ENCODE data around the gene IL10RB.

IL10RB gene

DNA sequence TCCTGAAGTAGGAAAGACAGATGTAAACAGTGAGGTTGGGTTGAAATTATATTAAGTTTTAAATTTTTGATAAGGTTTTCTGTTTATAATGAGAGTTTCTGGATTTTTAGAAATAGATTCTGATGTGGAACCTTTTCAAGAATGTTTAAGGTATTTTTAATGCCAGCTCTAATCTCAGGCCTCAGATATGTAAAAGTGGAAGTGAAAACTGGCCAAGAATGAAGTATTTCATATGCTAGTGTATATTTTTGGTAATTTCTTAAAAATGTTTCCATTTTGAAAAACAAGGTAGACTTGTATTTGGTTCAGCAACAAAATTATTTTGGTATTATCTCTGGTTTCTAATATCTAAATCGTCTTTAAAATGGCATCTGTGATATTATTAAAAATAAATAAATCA, 73.0 kb downstream of the IL10RB start:
- no peak overlapping the region for H3K27ac ChIP-seq
- no peak for TF ChIP-seq ZFX (IDR thresholded peaks at IDR 0.05)
- TF ChIP-seq, protein P1, sequence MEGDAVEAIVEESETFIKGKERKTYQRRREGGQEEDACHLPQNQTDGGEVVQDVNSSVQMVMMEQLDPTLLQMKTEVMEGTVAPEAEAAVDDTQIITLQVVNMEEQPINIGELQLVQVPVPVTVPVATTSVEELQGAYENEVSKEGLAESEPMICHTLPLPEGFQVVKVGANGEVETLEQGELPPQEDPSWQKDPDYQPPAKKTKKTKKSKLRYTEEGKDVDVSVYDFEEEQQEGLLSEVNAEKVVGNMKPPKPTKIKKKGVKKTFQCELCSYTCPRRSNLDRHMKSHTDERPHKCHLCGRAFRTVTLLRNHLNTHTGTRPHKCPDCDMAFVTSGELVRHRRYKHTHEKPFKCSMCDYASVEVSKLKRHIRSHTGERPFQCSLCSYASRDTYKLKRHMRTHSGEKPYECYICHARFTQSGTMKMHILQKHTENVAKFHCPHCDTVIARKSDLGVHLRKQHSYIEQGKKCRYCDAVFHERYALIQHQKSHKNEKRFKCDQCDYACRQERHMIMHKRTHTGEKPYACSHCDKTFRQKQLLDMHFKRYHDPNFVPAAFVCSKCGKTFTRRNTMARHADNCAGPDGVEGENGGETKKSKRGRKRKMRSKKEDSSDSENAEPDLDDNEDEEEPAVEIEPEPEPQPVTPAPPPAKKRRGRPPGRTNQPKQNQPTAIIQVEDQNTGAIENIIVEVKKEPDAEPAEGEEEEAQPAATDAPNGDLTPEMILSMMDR (conservative IDR thresholded peaks at IDR 0.05): no peak

- TF ChIP-seq ZFX (IDR thresholded peaks at IDR 0.05): no peak
- TF ChIP-seq, protein P1 (conservative IDR thresholded peaks at IDR 0.05): no peak
- no peak overlapping the region for H3K27ac ChIP-seq
These were observed 73.8 kb downstream of the IL10RB start for GRCh38 chr21:33339918-33340317.

- no peak overlapping the region for H3K27ac ChIP-seq
- no peak for TF ChIP-seq ZFX (IDR thresholded peaks at IDR 0.05)
- TF ChIP-seq, protein P1 (conservative IDR thresholded peaks at IDR 0.05): no peak
These were observed 79.6 kb downstream of the IL10RB start for GRCh38 chr21:33345751-33346238.
